HG03025 (cell line): Measurements from ENCODE around the gene TM7SF2.
A peak's percentile ranks its signal among the peaks of the same experiment; 100 is the strongest.

Experiments
- ATAC-seq: cut with Tn5 transposase; IDR thresholded peaks from one replicate; pipeline ENCODE4 v1.9.1; 2021; ENCODE audit warnings: mild to moderate bottlenecking, moderate library complexity; ENCODE audit not compliant: unreplicated experiment, low FRiP score

TM7SF2 gene

GRCh38 chr11:65127473-65128181 lies 16.0 kb downstream of the TM7SF2 start:
- no peak for ATAC-seq

DNA sequence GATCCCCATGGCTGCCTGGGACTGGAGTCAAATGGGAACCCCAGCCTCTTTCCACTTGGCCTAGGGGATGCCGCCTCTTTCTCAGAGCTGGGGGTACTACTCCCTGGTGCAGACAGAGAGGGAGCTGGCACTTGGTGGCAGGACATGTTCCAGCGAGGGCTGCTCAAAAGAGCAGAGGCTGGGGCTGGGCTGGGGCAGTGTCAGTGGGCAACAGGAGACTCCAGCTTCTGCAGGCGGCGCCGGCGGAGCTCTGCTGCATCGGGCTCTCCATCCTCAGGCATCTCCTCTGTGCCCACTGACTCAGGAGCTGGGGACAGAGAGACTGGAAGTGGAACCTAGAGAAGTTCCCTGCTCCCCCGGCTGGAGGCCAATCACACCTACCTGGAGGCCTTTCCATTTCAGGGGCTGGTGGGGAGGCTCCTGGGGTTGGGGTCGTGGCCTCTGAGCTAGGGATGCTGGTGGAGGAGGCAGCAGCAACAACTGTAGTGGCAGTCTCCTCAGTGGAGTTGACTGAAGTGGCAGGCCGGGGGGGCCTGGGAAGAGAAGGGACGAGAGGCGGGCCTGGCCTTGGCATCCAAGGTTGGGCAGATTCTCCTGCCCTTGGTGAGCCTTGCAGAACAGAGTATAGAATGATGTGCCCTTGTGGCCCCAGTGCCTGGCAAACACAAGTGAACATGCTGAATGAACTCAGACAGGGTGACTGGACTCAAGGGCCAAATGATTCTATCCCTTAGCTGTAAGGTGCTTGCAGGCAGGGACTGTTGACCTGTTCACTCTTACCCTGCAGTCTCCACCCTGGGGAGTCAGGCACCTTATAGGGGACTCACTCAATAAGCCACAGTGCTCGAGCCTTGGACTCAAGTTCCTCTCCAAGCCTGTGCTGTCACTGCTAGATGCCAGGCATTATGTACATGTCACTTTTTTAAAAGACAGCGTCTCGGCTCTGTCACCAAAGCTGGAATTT lies 16.8 kb downstream of the TM7SF2 start:
- ATAC-seq: no peak

DNA sequence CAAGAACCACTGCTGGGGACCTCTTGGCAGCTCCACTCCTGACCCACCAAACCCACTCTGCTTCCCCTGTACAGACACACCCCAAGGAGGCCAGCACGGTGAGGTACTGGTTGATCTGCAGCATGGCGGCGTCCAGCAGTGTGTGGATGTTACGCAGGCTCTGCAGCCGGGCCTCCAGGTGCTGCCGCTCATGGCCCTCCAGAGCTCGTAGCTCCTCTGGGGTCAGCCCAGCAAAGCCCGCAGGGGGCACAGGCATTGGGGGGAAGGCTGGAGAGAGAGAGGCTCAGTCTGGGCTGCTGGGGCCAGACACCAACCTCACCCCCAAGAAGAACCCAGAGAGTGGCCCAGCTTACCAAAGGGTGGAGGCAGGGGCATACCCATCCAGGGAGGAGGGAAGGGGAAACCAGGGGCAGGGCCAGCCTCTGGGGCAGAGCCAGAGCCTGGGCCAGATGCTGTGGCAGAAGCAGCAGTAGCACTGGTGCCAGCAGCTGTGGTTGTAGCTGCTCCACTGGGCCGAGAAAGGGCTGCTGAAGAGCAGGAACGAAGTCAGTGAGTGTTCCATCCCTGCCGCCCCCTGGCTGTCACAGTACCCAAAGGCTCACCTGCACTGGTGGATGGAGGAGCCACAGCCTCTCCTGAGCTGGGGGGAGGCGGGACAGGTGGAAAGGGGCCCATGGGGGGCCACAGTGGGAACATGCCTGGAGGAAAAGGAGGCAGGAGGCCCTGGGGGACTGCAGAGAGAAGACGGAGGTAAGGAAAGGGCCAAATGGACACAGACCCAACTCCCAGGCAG lies 18.2 kb downstream of the TM7SF2 start:
- ATAC-seq: no peak

GRCh38 chr11:65130631-65131416 lies 19.2 kb downstream of the TM7SF2 start:
- ATAC-seq: no peak

- ATAC-seq: no peak
Observed at GRCh38 chr11:65131417-65131776, 19.7 kb downstream of the TM7SF2 start.

DNA sequence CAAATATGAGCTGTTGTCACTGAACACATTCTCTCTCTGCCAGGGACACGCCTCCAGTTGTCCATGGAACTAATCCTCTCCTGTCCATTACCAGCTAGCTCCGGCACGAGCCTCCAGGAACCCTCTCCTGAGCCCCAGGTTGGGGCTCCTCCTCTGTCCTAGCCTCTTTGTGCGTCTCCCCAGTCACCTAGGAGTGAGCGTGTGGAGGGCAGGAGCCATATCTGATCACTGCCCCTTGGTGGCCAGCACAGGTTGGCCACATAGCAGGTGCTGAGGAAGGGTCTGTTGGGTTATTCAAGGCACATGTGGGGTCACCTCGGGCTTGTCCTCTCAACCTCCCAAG lies 20.2 kb downstream of the TM7SF2 start:
- no peak for ATAC-seq

DNA sequence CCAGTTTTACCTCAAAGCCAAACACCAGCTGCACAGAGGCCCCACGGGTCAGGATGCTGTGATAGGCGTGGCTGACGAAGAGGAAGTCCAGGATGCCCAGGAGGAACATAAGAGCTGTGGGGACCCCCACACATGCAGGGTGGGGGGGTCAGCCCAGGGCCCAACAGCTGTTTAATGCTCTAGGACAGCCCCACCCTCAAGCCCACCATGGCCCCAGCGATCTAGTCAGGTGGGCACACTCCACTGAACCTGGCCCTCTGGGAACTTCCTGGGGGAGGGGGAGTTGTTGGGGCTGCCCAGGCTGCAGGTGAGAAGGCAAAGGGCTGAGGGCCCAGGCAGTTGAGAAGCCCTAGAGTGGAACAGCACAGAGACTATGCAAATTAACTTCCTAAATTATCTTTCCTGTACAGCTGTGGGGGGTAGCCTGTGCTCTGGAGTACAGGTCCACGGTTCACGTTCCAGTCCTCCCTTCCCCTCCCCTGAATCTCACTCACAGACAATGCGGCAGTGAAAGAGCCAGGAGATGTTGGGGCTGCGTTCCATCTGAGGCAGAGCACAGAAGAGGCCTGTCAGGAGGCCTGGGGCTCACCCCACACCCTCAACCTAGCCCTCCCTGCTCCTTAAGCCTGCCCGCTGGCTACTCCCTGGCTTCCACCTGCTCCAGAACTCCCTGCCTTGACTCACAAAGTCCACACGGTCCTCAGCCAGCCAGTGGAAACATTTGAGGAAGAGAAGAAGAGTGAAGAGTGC lies 20.7 kb downstream of the TM7SF2 start:
- ATAC-seq: no peak

DNA sequence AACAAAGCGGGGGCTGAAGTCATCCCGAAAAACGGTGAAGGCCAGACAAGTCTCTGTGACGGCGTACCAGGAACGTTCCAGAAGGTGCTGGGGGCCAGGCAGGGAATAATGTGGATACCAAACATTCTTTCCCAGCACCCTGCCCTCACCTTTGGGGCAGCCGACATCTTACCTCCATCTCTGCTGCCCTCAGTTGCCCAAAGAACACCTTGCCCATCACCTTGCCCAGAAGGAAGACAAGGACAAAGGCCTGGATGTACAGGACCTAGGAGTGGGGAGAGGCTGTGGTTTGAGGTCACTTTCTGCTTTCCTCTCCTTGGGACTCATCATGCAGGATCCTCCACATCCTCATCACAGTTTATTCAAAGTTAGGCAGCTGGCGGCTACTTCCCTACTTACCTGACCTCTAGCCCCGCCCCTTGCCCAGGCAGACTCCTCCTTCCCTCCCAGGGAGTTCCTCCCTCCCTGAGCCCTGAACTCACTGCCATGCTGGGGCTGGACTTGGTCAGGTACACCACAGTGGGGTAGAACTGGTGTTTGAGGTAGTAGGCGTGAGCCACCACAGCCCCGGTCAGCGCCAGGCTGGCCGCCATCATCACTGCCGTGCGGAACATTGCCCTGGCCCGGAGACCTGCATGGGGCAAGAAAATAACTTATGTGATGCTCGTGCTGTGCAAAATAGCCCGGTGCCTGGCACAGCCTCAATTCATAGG lies 21.5 kb downstream of the TM7SF2 start:
- ATAC-seq: no peak

- ATAC-seq: no peak
Observed at GRCh38 chr11:65133724-65134123, 22.1 kb downstream of the TM7SF2 start.

GRCh38 chr11:65134240-65134951 lies 22.7 kb downstream of the TM7SF2 start, which contains the start of gene SYVN1:
SYVN1 (minus strand) TSS chr11:65134519; CDS start chr11:65133601, 918 bp downstream.
- ATAC-seq: peak; percentile 48

GRCh38 chr11:65134952-65135632 lies 23.4 kb downstream of the TM7SF2 start:
- ATAC-seq: peak; percentile 55

GRCh38 chr11:65135633-65136145 lies 24.0 kb downstream of the TM7SF2 start:
- ATAC-seq: no peak

DNA sequence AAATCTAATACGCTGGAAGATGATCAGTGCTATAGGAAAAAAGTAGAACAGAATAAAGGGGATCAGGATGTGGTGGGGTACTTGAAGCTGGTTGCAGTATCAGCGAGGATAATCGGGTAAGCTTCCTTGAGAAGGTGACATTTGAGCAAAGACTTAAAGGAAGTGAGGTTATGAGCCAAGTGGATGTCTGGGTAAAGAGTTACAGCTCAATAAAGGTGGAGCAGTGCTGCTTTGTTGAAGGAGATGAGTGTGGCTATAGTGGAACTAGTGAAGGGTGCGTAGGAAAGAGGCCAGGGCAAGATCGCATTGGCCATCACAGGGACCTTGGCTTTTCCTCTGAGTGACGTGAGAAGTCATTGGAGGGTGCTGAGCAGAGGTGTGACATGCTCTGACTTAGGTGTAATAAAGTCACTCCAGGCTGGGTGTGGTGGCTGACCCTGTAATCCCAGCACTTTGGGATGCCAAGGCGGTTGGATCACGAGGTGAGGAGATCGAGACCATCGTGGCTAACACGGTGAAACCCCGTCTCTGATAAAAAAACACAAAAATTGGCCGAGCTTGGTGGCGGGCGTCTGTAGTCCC lies 24.9 kb downstream of the TM7SF2 start:
- no peak for ATAC-seq

DNA sequence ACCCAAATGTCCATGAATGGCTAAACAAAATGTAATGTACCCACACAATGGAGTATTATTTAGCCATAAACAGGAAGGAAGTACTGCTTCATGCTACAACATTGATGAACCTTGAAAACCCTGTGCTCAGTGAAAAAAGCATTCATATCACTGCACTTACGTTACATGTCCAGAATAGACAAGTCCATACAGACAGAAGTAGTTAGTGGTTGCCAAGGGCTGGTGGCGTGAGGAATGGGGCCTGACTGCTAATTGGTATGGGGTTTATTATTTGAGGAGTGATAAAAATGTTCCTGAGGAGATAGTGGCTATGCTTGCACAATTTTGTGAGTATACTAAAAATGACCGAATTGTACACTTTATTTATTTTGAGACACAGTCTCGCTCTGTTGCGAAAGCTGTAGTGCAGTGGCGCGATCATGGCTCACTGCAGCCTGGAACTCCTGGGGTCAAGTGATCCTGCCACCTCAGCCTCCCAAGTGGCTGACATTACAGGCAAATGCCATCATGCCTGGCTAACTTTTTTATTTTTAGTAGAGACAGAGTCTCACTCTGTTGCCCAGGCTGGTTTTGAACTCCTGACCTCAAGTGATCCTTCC lies 30.3 kb downstream of the TM7SF2 start:
- no peak for ATAC-seq

DNA sequence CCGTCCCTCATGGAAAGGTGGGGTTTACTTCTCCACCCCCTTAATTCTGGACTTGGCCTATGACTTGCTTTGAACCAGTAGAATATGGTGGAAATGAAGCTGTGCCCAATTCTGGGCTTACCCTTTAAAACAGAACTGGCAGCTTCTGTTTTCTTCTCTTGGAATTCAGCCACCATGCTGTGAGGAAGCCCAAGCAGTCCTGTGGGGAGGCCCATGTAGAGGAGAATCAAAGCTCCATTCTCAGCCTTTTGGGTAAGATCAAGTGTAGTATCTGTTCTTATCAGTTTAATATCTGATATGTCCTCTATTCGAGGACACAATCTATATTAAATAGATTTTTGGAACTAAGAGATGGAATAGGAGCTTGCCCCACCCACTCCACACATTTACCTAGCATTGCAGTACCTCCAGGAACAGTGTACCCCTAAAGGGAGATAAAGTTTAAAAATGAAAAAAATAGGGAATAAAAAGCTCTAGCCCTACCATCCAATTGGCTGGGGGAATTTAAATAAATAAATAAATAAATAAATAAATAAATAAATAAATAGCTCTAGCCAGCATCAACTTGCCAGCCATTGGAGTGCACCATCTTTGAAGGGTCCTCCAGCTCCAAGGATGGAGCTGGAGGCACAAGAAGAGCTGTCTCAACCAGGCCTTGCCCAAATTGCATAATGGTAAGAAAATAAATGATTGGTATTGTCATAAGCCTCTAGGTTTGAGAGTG lies 35.8 kb downstream of the TM7SF2 start:
- no peak for ATAC-seq

GRCh38 chr11:65148657-65149056 lies 37.0 kb downstream of the TM7SF2 start:
- ATAC-seq: no peak
